ENCODE measurements around the gene LTF. TPM values are rescaled to one million over a fixed set of nuclear protein-coding genes. Genes with fewer than 3 reads are reported as not detected.
A peak's percentile ranks its signal among the peaks of the same experiment; 100 is the strongest.
"Not testable (repeated sequence)": the region's sequence is repeated elsewhere in the genome, so short reads cannot be mapped to it uniquely, and the experiment has no call there.

LTF gene
- total RNA-seq (2014; rRNA removed; shearing (Covaris generic)) = not detected in 2 replicates

DNA sequence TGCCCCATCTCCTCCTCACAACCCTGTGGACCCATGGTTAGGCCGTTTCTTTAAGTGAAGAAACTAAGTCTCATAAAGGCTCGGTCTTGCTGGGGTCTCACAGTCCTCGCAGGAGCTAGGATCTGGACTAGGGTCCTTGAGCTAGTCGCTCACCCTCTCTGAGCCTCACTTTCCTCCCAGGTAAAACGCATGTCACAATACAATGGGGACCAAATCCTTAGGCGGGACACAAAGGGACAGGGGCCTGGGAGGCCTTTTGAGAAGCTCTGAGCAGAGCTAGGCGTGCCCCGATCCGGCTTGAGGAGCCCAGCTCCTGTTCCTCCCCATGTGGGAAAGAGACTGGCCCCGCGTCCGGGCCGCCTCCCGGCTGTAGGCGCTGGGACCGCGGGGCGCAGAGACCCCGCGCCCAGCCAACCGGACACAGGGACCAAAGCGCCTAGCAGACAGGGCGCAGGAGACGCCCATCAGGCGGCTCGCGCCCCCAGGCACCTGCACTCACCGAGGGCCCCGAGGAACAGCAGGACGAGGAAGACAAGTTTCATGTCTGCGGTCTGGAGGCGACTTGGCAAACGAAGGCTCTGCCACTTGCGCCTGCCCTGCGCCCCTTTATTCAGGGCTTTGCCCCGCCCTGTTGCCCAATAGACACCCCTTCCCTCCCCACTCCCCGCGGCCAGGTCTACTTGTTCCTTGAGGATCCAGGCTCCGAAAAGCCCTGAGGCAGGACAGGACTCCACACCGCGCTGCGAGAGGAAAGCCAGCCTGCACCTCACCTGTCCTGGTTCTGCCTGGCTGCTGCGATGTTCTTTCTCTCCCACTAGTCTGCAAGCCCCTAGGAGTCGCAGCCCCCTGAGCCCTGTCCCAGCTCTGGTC is at the start of gene LTF:
LTF (minus strand) TSS at position 580 of the 870 bp plus-strand sequence; CDS start at position 542, 38 bp downstream.
- no peak for DNase-seq (ENCODE audit: low read depth)

DNA sequence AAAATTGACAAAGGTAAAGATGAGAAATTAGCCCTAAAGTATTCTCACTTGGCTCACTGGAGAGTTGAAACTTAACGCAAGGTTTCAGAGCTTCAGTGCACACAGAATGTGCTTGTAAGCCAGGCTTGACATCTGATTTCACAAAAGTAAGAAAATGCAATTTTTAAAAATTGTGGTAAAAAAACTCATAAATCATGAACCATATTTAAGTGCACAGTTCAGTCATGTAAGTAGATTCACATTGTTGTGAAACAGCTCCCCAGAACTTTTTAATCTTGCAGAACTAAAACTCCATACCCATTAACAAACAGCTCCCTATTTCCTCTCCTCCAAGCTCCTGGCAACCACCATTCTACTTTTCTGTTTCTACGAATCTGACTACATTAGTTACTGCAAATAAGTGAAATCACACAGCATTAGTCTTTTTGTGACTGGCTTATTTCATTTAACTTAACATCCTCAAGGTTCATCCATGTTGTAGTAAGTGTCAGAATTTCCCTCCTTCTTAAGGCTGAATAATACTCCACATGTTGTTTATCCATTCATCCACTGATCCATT is 47.6 kb upstream of the LTF start:
- no peak for DNase-seq (ENCODE audit: low read depth)

DNA sequence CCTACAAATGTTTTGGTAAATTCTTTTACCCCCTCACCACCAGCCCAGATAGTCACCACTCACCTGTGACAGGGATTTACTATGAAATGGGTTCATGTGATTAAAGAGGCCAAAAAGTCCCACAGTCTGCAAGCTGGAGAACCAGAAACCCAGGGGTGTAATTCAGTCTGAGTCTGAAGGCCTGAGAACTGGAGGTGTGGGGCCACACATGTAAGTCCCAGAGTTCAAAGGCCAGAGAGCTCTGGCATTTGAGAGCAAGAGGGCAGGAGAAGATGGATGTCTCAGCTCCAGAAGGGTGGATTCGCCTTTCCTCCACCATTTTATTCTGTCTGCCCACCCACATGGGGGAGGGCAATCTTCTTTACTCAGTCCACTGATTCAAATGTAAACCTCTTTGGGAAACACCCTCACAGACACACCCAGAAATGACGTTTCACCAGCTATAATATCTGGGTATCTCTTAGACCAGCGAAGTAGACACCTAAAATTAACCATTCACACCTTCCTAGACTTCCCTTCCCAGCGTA is 45.0 kb upstream of the LTF start:
- DNase-seq (ENCODE audit: low read depth) = no peak

DNA sequence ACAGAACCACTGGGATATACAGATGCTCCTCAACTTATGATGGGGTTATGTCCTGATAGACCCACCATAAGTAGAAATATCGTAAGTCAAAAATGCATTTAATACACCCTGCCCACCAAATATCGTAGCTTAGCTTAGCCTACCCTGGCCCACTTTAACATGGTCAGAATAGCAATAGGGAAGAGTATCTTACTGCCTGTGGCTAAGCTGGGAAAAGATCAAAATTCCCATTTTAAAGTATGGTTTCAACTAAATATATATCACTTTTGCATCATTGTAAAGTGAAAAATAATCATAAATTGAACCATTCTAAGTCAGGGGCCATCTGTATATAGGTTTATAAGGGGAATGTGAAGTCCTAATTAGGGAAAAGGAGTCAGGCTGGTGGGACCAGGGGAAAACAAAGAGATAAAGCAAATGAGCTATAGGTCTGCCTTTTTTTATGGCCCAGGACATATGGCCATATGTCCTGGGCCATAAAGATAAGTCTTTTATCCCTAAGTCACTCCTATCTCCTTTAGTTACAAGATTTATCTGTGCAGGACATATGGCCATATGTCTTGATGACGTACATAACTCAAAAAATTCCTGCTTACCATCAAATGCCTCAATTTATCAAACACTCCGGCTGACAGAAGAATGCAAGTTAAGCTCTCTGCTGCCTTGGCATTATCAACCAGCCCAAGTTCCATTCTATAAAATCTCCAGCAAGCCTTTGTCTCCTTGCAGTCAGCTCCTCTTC is 44.3 kb upstream of the LTF start:
- no peak for DNase-seq (ENCODE audit: low read depth)

DNA sequence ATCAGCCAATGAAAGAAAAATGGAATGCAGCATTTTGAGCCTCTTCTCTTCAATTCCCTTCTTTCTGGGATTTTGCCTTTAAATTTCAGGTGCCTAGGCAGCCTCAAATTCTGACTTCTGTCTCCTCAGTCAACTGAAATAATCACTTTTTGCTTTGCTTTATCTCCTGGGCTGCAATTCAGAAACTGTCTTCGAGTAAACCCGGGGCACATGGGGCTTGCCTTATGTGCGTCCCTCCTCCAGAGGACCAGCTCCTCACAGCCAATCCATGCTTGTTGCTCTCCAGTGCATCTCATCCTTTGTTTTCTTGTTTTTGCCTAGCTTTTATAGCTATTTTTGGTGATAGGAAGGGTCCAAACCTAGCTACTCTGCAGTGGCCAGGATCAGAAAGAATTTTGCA is 41.8 kb upstream of the LTF start:
- DNase-seq (ENCODE audit: low read depth) = no peak

DNA sequence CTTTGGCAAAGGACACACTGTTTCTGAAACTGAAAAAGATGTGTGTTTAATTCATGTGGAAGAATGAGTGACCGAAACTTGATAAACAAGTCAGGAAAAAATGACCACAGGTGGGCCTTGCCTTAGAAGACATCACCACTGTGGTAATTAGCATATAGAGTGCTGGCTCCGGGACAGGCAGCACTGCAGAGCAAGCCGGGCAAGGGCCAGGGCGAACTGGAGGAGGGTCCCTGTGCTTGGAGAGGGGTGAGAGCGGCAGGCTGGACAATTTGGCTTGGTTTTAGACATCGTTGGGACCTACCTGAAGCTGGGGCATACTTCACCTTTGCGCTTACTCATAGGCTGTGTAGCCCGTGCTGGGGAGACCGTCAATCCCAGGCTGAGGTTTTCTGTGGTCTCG is 41.2 kb upstream of the LTF start:
- DNase-seq (ENCODE audit: low read depth) = no peak

DNA sequence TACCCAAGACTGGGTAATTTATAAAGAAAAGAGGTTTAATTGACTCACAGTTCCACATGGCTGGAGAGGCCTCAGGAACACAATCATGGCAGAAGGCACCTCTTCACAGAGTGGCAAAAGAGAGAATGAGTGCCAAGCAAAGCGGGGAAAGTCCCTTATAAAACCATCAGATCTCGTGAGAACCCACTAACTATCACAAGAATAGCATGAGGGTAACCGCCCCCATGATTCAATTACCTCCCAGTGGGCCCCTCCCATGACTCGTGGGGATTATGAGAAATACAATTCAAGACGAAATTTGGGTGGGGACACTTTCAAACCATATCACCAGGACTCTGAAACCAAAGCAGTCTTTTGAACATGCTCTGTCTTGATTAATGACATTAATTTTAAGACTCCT is 40.1 kb upstream of the LTF start:
- DNase-seq (ENCODE audit: low read depth) = no peak

DNA sequence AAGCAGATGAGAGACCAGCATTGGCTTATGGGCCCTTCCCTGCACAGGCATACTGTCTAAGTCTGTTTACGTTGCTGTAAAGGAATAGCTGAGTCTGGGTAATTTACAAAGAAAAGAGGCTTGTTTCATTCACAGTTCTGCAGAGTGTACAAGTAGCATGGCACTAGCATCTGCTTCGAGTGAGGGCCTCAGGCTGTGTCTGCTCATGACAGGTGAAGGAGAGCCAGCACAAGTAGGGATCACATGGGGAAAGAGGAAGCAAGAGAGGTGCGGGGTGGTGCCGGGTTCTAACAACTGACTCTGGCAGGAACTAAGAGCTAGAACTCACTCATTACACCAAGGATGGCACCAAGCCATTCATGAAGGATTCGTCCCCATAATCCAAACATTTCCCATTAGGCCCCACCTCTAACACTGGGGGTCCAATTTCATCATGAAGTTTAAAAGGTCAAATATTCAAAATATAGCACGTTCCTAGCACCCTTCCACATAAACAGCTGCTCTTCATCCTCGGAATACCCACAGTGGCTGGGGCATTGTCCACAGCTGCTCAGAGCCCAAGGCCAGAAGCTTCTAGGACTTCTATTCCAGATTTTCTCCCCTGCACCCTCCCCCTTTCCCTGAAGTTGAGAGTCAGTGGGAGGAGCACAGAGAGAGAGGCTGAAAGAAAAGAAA is 38.6 kb upstream of the LTF start:
- no peak for DNase-seq (ENCODE audit: low read depth)

DNA sequence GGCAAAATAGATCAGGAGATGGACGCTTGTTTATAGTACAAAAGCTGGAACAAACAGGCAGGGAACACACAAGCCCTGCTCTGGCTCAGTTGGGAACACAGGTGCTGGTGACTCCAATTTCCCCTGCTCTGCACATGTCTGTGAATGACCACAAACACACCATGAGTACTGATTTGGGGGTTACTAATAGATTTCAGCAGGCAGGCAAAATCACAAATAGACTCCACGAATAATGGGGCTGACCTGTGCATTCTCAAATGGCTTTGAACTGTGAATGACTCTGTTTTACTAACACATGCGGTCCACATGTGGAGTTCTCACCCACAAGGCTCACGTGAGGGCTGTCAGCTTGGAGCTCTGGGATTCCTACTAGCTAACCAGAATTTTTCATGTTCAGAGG is 37.0 kb upstream of the LTF start:
- no peak for DNase-seq (ENCODE audit: low read depth)

DNA sequence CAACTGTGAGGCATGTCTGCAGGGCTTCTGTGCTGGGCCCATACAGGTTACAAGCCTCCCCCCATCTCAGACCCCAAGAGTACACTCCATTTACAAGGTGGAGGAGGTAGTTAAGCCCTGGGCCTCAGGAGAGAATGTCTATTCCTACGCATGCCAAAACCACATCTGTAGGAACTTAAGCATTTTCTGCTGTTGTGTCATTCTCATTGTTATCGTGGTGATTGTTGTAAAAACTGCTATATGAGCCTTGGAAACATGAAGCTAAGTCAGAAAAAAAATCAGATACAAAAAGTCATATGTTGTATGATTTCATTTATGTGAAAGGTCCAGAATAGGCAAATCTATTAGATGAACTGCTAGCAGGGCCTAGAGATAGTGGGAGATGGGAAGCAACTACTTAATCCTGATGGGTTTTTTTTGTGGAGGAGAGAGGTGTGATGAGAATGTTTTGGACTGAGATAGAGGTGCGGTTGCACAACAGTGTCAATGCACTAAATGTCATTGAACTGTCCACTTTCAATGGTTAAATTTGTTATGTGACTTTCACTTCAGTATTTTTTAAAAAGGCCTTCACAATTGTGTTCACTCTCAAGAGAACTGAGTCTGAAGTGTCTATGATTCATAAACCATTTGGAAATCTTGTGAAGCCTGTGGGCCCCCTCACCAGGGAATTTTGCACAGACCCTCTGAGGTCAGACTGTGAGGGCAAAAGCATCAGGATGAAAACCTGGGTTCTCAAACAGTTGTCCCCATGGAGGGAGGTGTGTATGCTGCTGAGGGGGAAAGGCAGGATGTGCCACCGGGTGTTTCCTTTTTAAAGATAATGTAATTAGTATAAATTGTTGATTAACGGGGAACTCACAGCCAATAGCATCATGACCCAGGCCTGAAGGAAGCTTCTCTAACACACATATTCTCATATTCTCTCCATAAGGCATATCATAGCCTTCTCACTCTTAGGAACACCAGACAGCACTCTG is 36.2 kb upstream of the LTF start:
- peak; percentile 35 for DNase-seq (ENCODE audit: low read depth)

DNA sequence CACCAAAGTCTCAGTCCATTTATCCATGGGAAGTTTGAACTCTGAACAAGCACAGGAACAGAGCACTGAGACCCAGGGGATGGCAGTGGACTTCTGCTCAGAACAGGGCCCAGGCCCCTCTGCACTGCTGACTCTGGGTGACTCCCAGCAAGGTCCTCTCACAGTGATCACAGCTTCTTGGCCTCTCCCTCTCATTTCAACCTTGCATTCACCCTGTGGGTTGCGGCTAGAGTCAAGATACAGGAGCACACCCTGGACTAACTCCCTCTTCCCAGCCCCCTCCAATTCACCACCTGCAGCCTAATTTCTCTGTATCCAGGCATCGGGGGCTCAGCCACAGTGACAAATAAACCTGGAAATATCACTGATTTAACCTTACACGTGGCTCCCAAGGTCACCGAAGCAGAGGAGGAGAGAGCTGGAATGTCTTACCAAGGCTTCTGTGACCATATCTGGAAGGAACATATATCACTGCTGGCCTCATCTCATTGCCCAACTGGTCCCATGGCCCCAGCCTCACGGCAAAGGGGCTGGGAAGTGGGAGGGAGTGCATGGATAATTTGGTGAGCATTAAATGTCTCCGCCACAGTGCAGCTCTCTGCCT is 34.3 kb upstream of the LTF start:
- DNase-seq (ENCODE audit: low read depth) = no peak

DNA sequence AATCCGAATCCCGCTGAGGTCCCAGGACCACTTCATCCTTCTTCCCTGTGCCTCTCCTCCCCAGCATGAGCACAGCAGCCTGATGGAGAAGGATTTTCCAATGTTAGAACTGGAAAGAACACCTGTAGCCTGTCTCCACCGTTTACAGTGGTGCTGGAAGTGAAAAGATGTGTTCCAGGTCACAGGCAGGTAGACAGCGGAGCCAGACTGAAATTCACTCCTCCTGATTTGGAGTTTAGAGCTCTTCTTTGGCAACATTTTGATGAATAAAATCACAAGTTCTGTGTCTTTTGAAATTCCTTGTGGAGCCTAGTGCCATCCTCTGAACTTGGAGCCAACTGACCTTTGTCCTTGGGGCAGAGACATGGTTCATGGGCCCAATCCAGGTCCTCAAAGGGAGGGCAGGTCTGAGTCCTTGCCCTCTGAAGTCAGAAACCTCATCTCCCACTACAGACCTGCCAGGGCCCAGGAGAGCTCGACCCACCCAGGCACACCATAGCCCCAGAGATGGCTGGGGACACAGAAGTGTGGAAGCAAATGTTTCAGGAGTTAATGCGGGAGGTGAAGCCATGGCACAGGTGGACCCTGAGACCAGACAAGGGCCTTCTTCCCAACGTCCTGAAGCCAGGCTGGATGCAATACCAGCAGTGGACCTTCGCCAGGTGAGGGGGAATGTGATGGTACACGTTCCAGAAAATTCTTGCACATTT is 33.0 kb upstream of the LTF start, which contains the start of gene RTP3:
RTP3 (plus strand) TSS at position 421 of the 710 bp plus-strand sequence; CDS start at position 508, 87 bp downstream.
- DNase-seq (ENCODE audit: low read depth) = no peak

DNA sequence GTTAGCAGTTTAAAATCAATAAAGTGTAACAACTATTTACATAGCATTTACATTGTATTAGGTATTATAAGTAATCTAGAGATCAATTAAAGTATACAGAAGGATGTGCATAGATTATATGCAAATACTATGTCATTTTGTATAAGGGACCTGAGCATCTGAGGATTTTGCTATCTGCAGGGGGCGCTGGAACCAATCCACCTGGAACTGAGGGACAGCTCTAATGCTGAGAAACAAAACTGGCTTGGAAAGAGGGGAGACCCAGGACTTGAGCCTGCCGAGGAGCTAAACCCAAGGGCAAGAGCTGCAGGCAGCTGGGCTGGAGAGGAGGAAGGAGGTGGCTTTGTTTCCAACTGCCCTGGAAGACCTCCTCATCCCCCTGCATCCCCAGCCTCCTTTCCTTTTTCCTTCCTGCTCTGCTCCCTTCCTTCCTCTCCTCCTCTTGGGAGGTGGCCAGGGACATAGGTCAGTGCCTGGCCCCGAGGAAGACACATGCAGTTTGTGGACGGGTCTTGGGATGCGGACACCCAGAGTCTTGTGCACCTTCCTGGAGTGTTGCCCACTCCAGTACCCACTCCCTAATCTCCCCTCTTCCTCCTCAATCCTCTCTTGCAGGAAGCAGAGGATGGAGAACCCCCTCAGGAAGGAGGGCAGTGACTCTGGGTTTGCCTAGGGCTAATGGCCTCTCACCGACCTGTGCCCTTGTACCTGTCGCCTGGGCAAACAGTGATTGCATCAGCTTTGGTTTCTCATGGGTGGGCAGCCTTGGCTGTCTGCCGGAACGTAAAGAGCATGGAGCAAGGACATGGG is 32.2 kb upstream of the LTF start:
- DNase-seq (ENCODE audit: low read depth) = peak; percentile 21

DNA sequence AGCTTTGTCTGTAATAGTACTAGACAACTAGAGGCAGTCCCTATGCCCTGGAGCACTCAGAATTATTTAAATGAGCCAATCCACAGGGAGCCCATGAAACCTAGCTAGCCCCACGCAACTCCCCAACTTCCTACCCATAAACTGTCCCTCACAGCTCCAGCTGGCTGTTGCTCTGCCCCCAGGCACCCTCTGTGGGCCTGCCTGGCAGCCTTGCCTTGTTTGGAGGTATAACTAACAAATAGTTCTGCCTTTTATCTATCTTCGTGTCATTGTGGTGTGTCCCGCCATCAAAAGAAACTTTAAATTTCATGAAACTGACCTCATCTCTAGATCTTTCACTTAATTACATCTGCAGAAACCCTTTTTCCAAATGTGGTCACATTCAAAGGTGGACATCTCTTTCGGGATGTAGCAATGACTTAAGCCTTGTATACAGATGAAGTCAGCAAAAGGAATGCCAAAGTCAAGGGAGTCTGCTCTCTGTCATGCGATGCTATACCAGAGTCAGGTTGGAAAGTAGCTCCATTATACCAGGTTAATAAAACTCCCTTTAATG is 31.3 kb upstream of the LTF start:
- peak; percentile 41 for DNase-seq (ENCODE audit: low read depth)

DNA sequence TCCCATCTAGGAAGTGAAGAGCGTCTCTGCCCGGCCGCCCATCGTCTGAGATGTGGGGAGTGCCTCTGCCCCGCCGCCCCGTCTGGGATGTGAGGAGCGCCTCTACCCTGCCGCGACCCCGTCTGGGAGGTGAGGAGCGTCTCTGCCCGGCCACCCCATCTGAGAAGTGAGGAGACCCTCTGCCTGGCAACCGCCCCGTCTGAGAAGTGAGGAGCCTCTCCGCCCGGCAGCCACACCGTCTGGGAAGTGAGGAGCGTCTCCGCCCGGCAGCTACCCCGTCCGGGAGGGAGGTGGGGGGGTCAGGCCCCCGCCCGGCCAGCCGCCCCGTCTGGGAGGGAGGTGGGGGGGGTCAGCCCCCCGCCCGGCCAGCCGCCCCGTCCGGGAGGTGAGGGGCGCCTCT is 29.8 kb upstream of the LTF start:
- not testable (repeated sequence) for DNase-seq (ENCODE audit: low read depth)

DNA sequence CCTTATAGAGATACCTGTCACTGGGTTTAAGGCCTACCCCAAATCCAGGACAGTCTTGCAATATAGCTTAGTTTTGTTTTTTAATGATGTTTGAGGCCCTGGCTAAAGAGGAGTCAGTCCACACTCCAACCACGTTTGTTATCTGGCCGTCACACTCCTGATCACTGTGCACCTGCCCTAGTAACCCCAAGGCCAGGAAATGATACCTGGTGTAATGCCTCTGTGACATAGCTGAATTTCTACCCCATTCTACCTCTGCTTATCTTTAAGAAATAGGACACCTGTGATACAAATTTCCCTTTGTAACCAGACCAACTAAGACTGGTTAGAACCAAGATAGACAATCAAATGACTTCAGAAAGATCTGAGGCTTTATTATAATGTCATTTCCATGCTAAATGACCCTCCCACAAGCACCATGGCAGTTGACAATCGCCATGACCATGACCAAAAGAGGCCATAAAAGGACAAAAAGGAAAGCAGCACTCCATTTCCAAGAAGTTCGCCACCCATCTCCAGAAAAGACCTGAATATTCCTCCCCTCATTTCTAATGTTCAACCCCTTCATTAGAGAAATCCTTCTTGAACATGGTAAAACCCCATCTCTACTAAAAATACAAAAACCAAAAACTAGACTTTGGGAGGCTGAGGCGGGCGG is 28.3 kb upstream of the LTF start:
- DNase-seq (ENCODE audit: low read depth) = no peak

Measured in Daoy (cell line).